ENCODE results near the gene GRB10.

The GRB10 gene

GRCh38 chr7:50603287-50603686 is 179.4 kb downstream of the GRB10 start:
- H3K27me3 ChIP-seq (ENCODE audit: control insufficient read depth, insufficient read depth, low read length), result no peaks in the 10 kb centered on the region
- no peaks in the 10 kb centered on the region for H3K9me3 ChIP-seq (ENCODE audit: control insufficient read depth, insufficient read depth, low read length)
- WGBS (ENCODE audit: insufficient coverage, insufficient read length), result no CpG with 5 or more reads among the region's 7 CpGs
- peaks cover 4% of the 10 kb centered on the region for H3K4me1 ChIP-seq (ENCODE audit: control insufficient read depth, insufficient read depth, low read length)
- no peak overlapping the region for H3K4me3 ChIP-seq (ENCODE audit: low read length)
- DNase-seq (ENCODE audit: low read depth, low spot score), result no peak
- no peak overlapping the region for H3K27ac ChIP-seq (ENCODE audit: low read length)
- peaks cover 5% of the 10 kb centered on the region; the same call in 1 of the 2 replicates for H3K36me3 ChIP-seq (ENCODE audit: control insufficient read depth, insufficient read depth, low read length)

- no peak for DNase-seq (ENCODE audit: low read depth, low spot score)
- no peaks in the 10 kb centered on the region for H3K27me3 ChIP-seq (ENCODE audit: control insufficient read depth, insufficient read depth, low read length)
- H3K9me3 ChIP-seq (ENCODE audit: control insufficient read depth, insufficient read depth, low read length), result no peaks in the 10 kb centered on the region
- H3K27ac ChIP-seq (ENCODE audit: low read length), result no peak overlapping the region
- H3K4me1 ChIP-seq (ENCODE audit: control insufficient read depth, insufficient read depth, low read length), result peaks cover 4% of the 10 kb centered on the region
- H3K4me3 ChIP-seq (ENCODE audit: low read length), result no peak overlapping the region
- no peaks in the 10 kb centered on the region for H3K36me3 ChIP-seq (ENCODE audit: control insufficient read depth, insufficient read depth, low read length)
- WGBS (ENCODE audit: insufficient coverage, insufficient read length), result no CpG with 5 or more reads among the region's 12 CpGs
These were observed 183.3 kb downstream of the GRB10 start for GRCh38 chr7:50599385-50599784.

- H3K4me1 ChIP-seq (ENCODE audit: control insufficient read depth, insufficient read depth, low read length), result peaks cover 4% of the 10 kb centered on the region
- WGBS (ENCODE audit: insufficient coverage, insufficient read length), result no CpG with 5 or more reads among the region's 18 CpGs
- no peak overlapping the region for H3K27ac ChIP-seq (ENCODE audit: low read length)
- no peak overlapping the region for H3K4me3 ChIP-seq (ENCODE audit: low read length)
- H3K9me3 ChIP-seq (ENCODE audit: control insufficient read depth, insufficient read depth, low read length), result no peaks in the 10 kb centered on the region
- H3K27me3 ChIP-seq (ENCODE audit: control insufficient read depth, insufficient read depth, low read length), result no peaks in the 10 kb centered on the region
- no peak for DNase-seq (ENCODE audit: low read depth, low spot score)
- no peaks in the 10 kb centered on the region for H3K36me3 ChIP-seq (ENCODE audit: control insufficient read depth, insufficient read depth, low read length)
These were observed 184.0 kb downstream of the GRB10 start for GRCh38 chr7:50598460-50599343.

GRCh38 chr7:50596484-50596883 is 186.2 kb downstream of the GRB10 start:
- Histone ChIP-seq H3K27me3 (ENCODE audit: control insufficient read depth, insufficient read depth, low read length) (no peaks in the 10 kb centered on the region), H3K4me3 (ENCODE audit: low read length) (no peak overlapping the region), H3K4me1 (ENCODE audit: control insufficient read depth, insufficient read depth, low read length) (no peaks in the 10 kb centered on the region), H3K36me3 (ENCODE audit: control insufficient read depth, insufficient read depth, low read length) (peaks cover 5% of the 10 kb centered on the region; the same call in 1 of the 2 replicates), H3K9me3 (ENCODE audit: control insufficient read depth, insufficient read depth, low read length) (no peaks in the 10 kb centered on the region), H3K27ac (ENCODE audit: low read length) (no peak overlapping the region)
- no CpG with 5 or more reads among the region's 4 CpGs for WGBS (ENCODE audit: insufficient coverage, insufficient read length)
- DNase-seq (ENCODE audit: low read depth, low spot score), result no peak

GRCh38 chr7:50595491-50596102 is 187.1 kb downstream of the GRB10 start:
- Histone ChIP-seq H3K27me3 (ENCODE audit: control insufficient read depth, insufficient read depth, low read length) (no peaks in the 10 kb centered on the region), H3K9me3 (ENCODE audit: control insufficient read depth, insufficient read depth, low read length) (no peaks in the 10 kb centered on the region), H3K4me3 (ENCODE audit: low read length) (no peak overlapping the region), H3K27ac (ENCODE audit: low read length) (no peak overlapping the region), H3K36me3 (ENCODE audit: control insufficient read depth, insufficient read depth, low read length) (peaks cover 5% of the 10 kb centered on the region; the same call in 1 of the 2 replicates), H3K4me1 (ENCODE audit: control insufficient read depth, insufficient read depth, low read length) (no peaks in the 10 kb centered on the region)
- DNase-seq (ENCODE audit: low read depth, low spot score), result no peak
- no CpG with 5 or more reads among the region's 5 CpGs for WGBS (ENCODE audit: insufficient coverage, insufficient read length)

GRCh38 chr7:50594734-50595485 is 187.8 kb downstream of the GRB10 start:
- no peaks in the 10 kb centered on the region for H3K4me1 ChIP-seq (ENCODE audit: control insufficient read depth, insufficient read depth, low read length)
- no CpG with 5 or more reads among the region's 7 CpGs for WGBS (ENCODE audit: insufficient coverage, insufficient read length)
- no peak overlapping the region for H3K4me3 ChIP-seq (ENCODE audit: low read length)
- no peak overlapping the region for H3K27ac ChIP-seq (ENCODE audit: low read length)
- peaks cover 5% of the 10 kb centered on the region; the same call in 1 of the 2 replicates for H3K36me3 ChIP-seq (ENCODE audit: control insufficient read depth, insufficient read depth, low read length)
- H3K27me3 ChIP-seq (ENCODE audit: control insufficient read depth, insufficient read depth, low read length), result no peaks in the 10 kb centered on the region
- H3K9me3 ChIP-seq (ENCODE audit: control insufficient read depth, insufficient read depth, low read length), result no peaks in the 10 kb centered on the region
- DNase-seq (ENCODE audit: low read depth, low spot score), result no peak

GRCh38 chr7:50594136-50594535 is 188.6 kb downstream of the GRB10 start:
- no peaks in the 10 kb centered on the region for H3K4me1 ChIP-seq (ENCODE audit: control insufficient read depth, insufficient read depth, low read length)
- no peaks in the 10 kb centered on the region for H3K27me3 ChIP-seq (ENCODE audit: control insufficient read depth, insufficient read depth, low read length)
- H3K27ac ChIP-seq (ENCODE audit: low read length), result no peak overlapping the region
- peaks cover 5% of the 10 kb centered on the region; the same call in 1 of the 2 replicates for H3K36me3 ChIP-seq (ENCODE audit: control insufficient read depth, insufficient read depth, low read length)
- DNase-seq (ENCODE audit: low read depth, low spot score), result no peak
- WGBS (ENCODE audit: insufficient coverage, insufficient read length), result no CpG with 5 or more reads among the region's 4 CpGs
- no peak overlapping the region for H3K4me3 ChIP-seq (ENCODE audit: low read length)
- no peaks in the 10 kb centered on the region for H3K9me3 ChIP-seq (ENCODE audit: control insufficient read depth, insufficient read depth, low read length)

- no peak for DNase-seq (ENCODE audit: low read depth, low spot score)
- H3K36me3 ChIP-seq (ENCODE audit: control insufficient read depth, insufficient read depth, low read length), result peaks cover 5% of the 10 kb centered on the region; the same call in 1 of the 2 replicates
- no CpG with 5 or more reads among the region's 13 CpGs for WGBS (ENCODE audit: insufficient coverage, insufficient read length)
These were observed 189.8 kb downstream of the GRB10 start for GRCh38 chr7:50592940-50593339.

GRCh38 chr7:50591480-50592438 is 190.9 kb downstream of the GRB10 start:
- no peaks in the 10 kb centered on the region for H3K9me3 ChIP-seq (ENCODE audit: control insufficient read depth, insufficient read depth, low read length)
- no peaks in the 10 kb centered on the region for H3K4me1 ChIP-seq (ENCODE audit: control insufficient read depth, insufficient read depth, low read length)
- peaks cover 5% of the 10 kb centered on the region; the same call in 1 of the 2 replicates for H3K36me3 ChIP-seq (ENCODE audit: control insufficient read depth, insufficient read depth, low read length)
- no peak for DNase-seq (ENCODE audit: low read depth, low spot score)
- no peak overlapping the region for H3K4me3 ChIP-seq (ENCODE audit: low read length)
- no CpG with 5 or more reads among the region's 21 CpGs for WGBS (ENCODE audit: insufficient coverage, insufficient read length)
- H3K27me3 ChIP-seq (ENCODE audit: control insufficient read depth, insufficient read depth, low read length), result no peaks in the 10 kb centered on the region
- H3K27ac ChIP-seq (ENCODE audit: low read length), result no peak overlapping the region

More at GRCh38 chr7:50592940-50593339, 189.8 kb downstream of the GRB10 start:
- no peak overlapping the region for H3K27ac ChIP-seq (ENCODE audit: low read length)
- H3K4me3 ChIP-seq (ENCODE audit: low read length), result no peak overlapping the region
- no peaks in the 10 kb centered on the region for H3K9me3 ChIP-seq (ENCODE audit: control insufficient read depth, insufficient read depth, low read length)
- H3K27me3 ChIP-seq (ENCODE audit: control insufficient read depth, insufficient read depth, low read length), result no peaks in the 10 kb centered on the region
- no peaks in the 10 kb centered on the region for H3K4me1 ChIP-seq (ENCODE audit: control insufficient read depth, insufficient read depth, low read length)

Measured in iPS DF 6.9 (cell line).